Ishikawa (cell line): Measurements from ENCODE around the gene ZNF555.
A peak's percentile ranks its signal among the peaks of the same experiment; 100 is the strongest.

Experiments used
- CEBPB ChIP-seq: IDR thresholded peaks from 2 replicates; pipeline ENCODE4 v1.6.1; 2012
- CREB1 ChIP-seq: IDR thresholded peaks from 2 replicates; pipeline ENCODE4 v1.6.1; 2012; ENCODE audit warnings: low read depth
- EGR1 ChIP-seq: IDR thresholded peaks from 2 replicates; pipeline ENCODE4 v1.6.1; 2012
- EP300 ChIP-seq: IDR thresholded peaks from 2 replicates; pipeline ENCODE4 v1.6.1; 2012; ENCODE audit warnings: borderline replicate concordance
- FOXM1 ChIP-seq: IDR thresholded peaks from 2 replicates; pipeline ENCODE4 v1.6.1; 2012; ENCODE audit warnings: low read depth, borderline replicate concordance
- MAX ChIP-seq: IDR thresholded peaks from 2 replicates; pipeline ENCODE4 v1.6.1; 2012
- NFIC ChIP-seq: IDR thresholded peaks from 2 replicates; pipeline ENCODE4 v1.6.1; 2012
- RAD21 ChIP-seq: IDR thresholded peaks from 2 replicates; pipeline ENCODE4 v1.6.1; 2012; ENCODE audit warnings: low read depth
- REST ChIP-seq: IDR thresholded peaks from 2 replicates; pipeline ENCODE4 v1.6.1; 2012; ENCODE audit warnings: low read depth, mild to moderate bottlenecking
- TAF1 ChIP-seq: IDR thresholded peaks from 2 replicates; pipeline ENCODE4 v1.6.1; 2012; ENCODE audit warnings: low read depth, mild to moderate bottlenecking
- TCF12 ChIP-seq: IDR thresholded peaks from 2 replicates; pipeline ENCODE4 v1.6.1; 2012; ENCODE audit warnings: low read depth
- TEAD4 ChIP-seq: IDR thresholded peaks from 2 replicates; pipeline ENCODE4 v1.6.1; 2012
- USF1 ChIP-seq: IDR thresholded peaks from 2 replicates; pipeline ENCODE4 v1.6.1; 2012
- YY1 ChIP-seq: IDR thresholded peaks from 2 replicates; pipeline ENCODE4 v1.6.1; 2012; ENCODE audit warnings: low read depth
- ZBTB7A ChIP-seq: IDR thresholded peaks from 2 replicates; pipeline ENCODE4 v1.6.1; 2012; ENCODE audit warnings: low read depth

Gene ZNF555

GRCh38 chr19:2840794-2841791, at the start of gene ZNF555:
Gene ZNF555, plus strand, starts transcription at chr19:2841475. Its CDS starts 98 bp downstream, at chr19:2841573.
- TF ChIP-seq MAX (peak; percentile 68; the same call in 1 of the 2 replicates), ZBTB7A (peak; percentile 88), EP300 (no peak), YY1 (no peak), RAD21 (no peak), CREB1 (peak; percentile 40; the same call in 1 of the 2 replicates), TAF1 (peak; percentile 51)

- TF ChIP-seq REST (no peak), USF1 (no peak), FOXM1 (no peak), YY1 (no peak), CEBPB (no peak), EGR1 (no peak), NFIC (no peak), CREB1 (no peak), TEAD4 (no peak), RAD21 (no peak), TCF12 (no peak), ZBTB7A (no peak), EP300 (no peak), TAF1 (no peak), MAX (no peak)
Observed at GRCh38 chr19:2791876-2792275, 49.4 kb upstream of the ZNF555 start.

- TF ChIP-seq TEAD4, result no peak
- TF ChIP-seq CEBPB, result no peak
- TF ChIP-seq YY1, result no peak
- TF ChIP-seq REST, result no peak
- TF ChIP-seq MAX, result no peak
Observed at GRCh38 chr19:2793126-2793525, 48.1 kb upstream of the ZNF555 start.

GRCh38 chr19:2793577-2793976, 47.7 kb upstream of the ZNF555 start:
- TF ChIP-seq TCF12 (no peak), YY1 (no peak), TEAD4 (no peak), CEBPB (no peak), MAX (no peak), TAF1 (no peak), EP300 (no peak), NFIC (no peak), FOXM1 (no peak), CREB1 (no peak), RAD21 (no peak), REST (no peak), EGR1 (no peak), USF1 (no peak), ZBTB7A (no peak)
